Keratinocyte (primary cell): Measurements from ENCODE around the gene SLC30A3.

Experiments
- CTCF ChIP-seq, 3 experiments: IDR thresholded peaks in 1 of 3; conservative IDR thresholded peaks in 1 of 3; optimal IDR thresholded peaks in 1 of 3; 2 replicates in 2 of 3; 3 replicates in 1 of 3; pipeline versions ENCODE3 to v1.5.1; 2011; ENCODE audit warnings: low read length in 3 of 3, mild to moderate bottlenecking in 3 of 3, moderate library complexity in 2 of 3, control low read depth in 1 of 3, inconsistent platforms in 1 of 3; ENCODE audit not compliant: insufficient read depth in 2 of 3; ENCODE audit errors: extremely low read depth in 1 of 3
- EZH2 ChIP-seq: IDR thresholded peaks from one replicate; pipeline ENCODE4 v1.6.1; 2012; ENCODE audit warnings: inconsistent platforms, mild to moderate bottlenecking, low read length, moderate library complexity

GRCh38 chr2:27264253-27264752, 1.5 kb upstream of the SLC30A3 start:
- no peak for TF ChIP-seq CTCF (optimal IDR thresholded peaks at IDR 0.05 in 1 of 3, IDR thresholded peaks at IDR 0.05 in 1 of 3, conservative IDR thresholded peaks at IDR 0.05 in 1 of 3; ENCODE audit: extremely low read depth in 1 of 3, insufficient read depth in 2 of 3, low read length in 3 of 3)
- TF ChIP-seq EZH2 = peak; percentile 70
